ENCODE results near the gene GSK3B. TPM values are rescaled to one million over a fixed set of nuclear protein-coding genes. Genes with fewer than 3 reads are reported as not detected.

The GSK3B gene
- total RNA-seq, 2 donors from 2014 or later = 57.3 to 59.8 TPM

DNA sequence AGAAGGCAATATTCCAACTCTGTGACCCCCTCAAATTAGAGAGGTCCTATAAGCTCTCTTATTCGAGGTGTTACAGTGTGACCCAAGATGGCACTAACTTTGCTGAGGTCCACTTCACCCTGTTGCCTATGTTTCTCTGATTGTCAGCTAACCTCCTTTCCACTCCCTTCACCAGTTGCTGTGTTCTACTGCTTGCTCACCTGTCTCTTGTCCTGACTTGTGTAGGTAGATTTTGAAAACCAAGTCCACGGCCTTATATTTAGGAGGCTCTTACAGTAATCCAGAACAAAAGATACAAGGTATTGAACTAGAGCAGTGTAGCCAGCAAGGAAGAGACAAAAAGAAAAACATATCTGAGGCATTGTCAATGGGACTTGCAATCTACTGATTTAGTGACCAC, 20.1 kb upstream of the GSK3B start:
- no peaks in the 10 kb centered on the region for H3K27me3 ChIP-seq (ENCODE audit: control insufficient read depth, insufficient read depth, low read length, poor library complexity, severe bottlenecking)
- no peak overlapping the region for H3K27ac Mint-ChIP-seq
- no peaks in the 10 kb centered on the region for H3K36me3 Mint-ChIP-seq (ENCODE audit: low read depth)
- H3K9me3 Mint-ChIP-seq = peaks cover 30% of the 10 kb centered on the region
- H3K9ac ChIP-seq (ENCODE audit: extremely low read depth, low read length, poor library complexity, severe bottlenecking) = no peak overlapping the region
- H3K4me3 Mint-ChIP-seq = no peak overlapping the region
- no peaks in the 10 kb centered on the region for H3K27me3 Mint-ChIP-seq (ENCODE audit: insufficient read depth)
- no peaks in the 10 kb centered on the region for H3K4me1 ChIP-seq (ENCODE audit: control insufficient read depth, insufficient read depth, low read length)
- DNase-seq = no peak
- H3K4me3 ChIP-seq (ENCODE audit: low read length) = no peak overlapping the region
- WGBS, 2 experiments (ENCODE audit: insufficient coverage in 1 of 2, insufficient read length in 1 of 2) = 94 to 100% methylated on average over 1 to 2 of the region's 2 CpGs
- H3K4me1 Mint-ChIP-seq = peaks cover 2% of the 10 kb centered on the region
- H3K27ac ChIP-seq (ENCODE audit: low read depth, low read length) = no peak overlapping the region
- peaks cover 19% of the 10 kb centered on the region for H3K9me3 ChIP-seq (ENCODE audit: control insufficient read depth, low read length)
- TF ChIP-seq, protein P1, sequence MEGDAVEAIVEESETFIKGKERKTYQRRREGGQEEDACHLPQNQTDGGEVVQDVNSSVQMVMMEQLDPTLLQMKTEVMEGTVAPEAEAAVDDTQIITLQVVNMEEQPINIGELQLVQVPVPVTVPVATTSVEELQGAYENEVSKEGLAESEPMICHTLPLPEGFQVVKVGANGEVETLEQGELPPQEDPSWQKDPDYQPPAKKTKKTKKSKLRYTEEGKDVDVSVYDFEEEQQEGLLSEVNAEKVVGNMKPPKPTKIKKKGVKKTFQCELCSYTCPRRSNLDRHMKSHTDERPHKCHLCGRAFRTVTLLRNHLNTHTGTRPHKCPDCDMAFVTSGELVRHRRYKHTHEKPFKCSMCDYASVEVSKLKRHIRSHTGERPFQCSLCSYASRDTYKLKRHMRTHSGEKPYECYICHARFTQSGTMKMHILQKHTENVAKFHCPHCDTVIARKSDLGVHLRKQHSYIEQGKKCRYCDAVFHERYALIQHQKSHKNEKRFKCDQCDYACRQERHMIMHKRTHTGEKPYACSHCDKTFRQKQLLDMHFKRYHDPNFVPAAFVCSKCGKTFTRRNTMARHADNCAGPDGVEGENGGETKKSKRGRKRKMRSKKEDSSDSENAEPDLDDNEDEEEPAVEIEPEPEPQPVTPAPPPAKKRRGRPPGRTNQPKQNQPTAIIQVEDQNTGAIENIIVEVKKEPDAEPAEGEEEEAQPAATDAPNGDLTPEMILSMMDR (conservative IDR thresholded peaks at IDR 0.05) = no peak
- no peaks in the 10 kb centered on the region for H3K36me3 ChIP-seq (ENCODE audit: control insufficient read depth, insufficient read depth, low read length)

DNA sequence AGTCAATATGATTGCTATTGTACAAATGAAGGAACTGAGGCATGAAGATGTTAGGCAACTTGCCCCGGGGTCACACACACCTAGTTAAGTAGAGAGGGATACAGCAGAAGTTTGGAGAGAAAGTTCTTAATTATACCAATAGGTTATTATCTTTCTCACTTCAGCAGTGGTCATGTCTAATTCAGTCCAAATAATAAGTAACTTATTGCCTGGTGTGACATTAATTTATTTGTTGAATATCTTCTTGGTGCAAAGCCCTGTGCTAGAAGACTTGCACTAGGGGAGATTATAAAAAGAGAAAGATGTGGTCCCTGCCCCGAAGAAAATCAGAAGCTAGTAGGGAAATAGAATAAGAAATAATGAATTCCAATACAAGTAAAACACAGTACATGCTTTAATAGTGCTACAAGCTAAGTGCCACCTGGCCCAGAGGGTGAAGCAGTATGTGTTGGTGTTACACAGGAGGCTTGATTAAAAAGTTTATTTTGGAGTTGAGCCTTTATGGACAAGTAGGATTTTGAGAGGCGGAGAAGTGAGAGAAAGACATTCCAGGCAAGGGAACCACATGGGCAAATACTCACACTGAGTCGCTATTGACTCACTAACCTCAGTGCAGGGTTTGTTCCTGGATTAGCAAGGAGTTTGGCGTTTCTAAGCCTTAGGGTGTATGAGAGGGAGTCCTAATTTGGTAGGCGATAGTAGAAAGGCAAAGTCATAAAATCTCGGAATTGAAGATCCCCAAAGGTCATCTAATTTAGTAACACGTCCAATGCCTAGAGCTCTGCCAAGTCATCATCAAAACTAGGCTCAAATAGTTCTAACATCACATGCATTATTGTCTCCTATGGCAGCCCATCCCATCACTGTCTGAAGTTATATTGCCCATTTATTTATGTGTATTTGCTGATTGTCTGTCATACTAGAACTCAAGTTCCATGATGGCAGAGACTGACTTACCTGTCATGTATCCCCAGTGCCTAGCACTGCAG, 19.2 kb upstream of the GSK3B start:
- WGBS, 2 experiments (ENCODE audit: insufficient coverage in 1 of 2, insufficient read length in 1 of 2) = 92 to 95% methylated on average over 6 to 7 of the region's 8 CpGs
- Histone ChIP-seq H3K36me3 (ENCODE audit: control insufficient read depth, insufficient read depth, low read length) (no peaks in the 10 kb centered on the region), H3K27ac (ENCODE audit: low read depth, low read length) (no peak overlapping the region), H3K9ac (ENCODE audit: extremely low read depth, low read length, poor library complexity, severe bottlenecking) (no peak overlapping the region), H3K4me1 (ENCODE audit: control insufficient read depth, insufficient read depth, low read length) (no peaks in the 10 kb centered on the region), H3K27me3 (ENCODE audit: control insufficient read depth, insufficient read depth, low read length, poor library complexity, severe bottlenecking) (no peaks in the 10 kb centered on the region), H3K9me3 (ENCODE audit: control insufficient read depth, low read length) (peaks cover 19% of the 10 kb centered on the region), H3K4me3 (ENCODE audit: low read length) (no peak overlapping the region)
- Mint-ChIP-seq H3K4me3 (no peak overlapping the region), H3K9me3 (peaks cover 26% of the 10 kb centered on the region), H3K4me1 (peaks cover 2% of the 10 kb centered on the region), H3K36me3 (ENCODE audit: low read depth) (no peaks in the 10 kb centered on the region), H3K27ac (no peak overlapping the region), H3K27me3 (ENCODE audit: insufficient read depth) (no peaks in the 10 kb centered on the region)
- DNase-seq = no peak
- TF ChIP-seq, protein P1 (conservative IDR thresholded peaks at IDR 0.05) = no peak

- Histone ChIP-seq H3K27me3 (ENCODE audit: control insufficient read depth, insufficient read depth, low read length, poor library complexity, severe bottlenecking) (no peaks in the 10 kb centered on the region), H3K27ac (ENCODE audit: low read depth, low read length) (no peak overlapping the region), H3K4me3 (ENCODE audit: low read length) (no peak overlapping the region), H3K9ac (ENCODE audit: extremely low read depth, low read length, poor library complexity, severe bottlenecking) (no peak overlapping the region), H3K4me1 (ENCODE audit: control insufficient read depth, insufficient read depth, low read length) (no peaks in the 10 kb centered on the region), H3K9me3 (ENCODE audit: control insufficient read depth, low read length) (peaks cover 11% of the 10 kb centered on the region), H3K36me3 (ENCODE audit: control insufficient read depth, insufficient read depth, low read length) (no peaks in the 10 kb centered on the region)
- Mint-ChIP-seq H3K27me3 (ENCODE audit: insufficient read depth) (no peaks in the 10 kb centered on the region), H3K9me3 (peaks cover 17% of the 10 kb centered on the region), H3K4me3 (no peak overlapping the region), H3K27ac (no peak overlapping the region), H3K4me1 (peaks cover 2% of the 10 kb centered on the region), H3K36me3 (ENCODE audit: low read depth) (peaks cover 1% of the 10 kb centered on the region)
- TF ChIP-seq, protein P1 (conservative IDR thresholded peaks at IDR 0.05) = no peak
- DNase-seq = no peak
- 85% methylated on average over 1 of the region's 1 CpG; no CpG with 5 or more reads in 1 of the 2 experiments for WGBS, 2 experiments (ENCODE audit: insufficient coverage in 1 of 2, insufficient read length in 1 of 2)
Measured at GRCh38 chr3:120111898-120112297, 17.7 kb upstream of the GSK3B start.
